ENCODE results near the gene SFMBT1.
A peak's percentile ranks its signal among the peaks of the same experiment; 100 is the strongest.

SFMBT1 gene

GRCh38 chr3:53045518-53046170 lies at the start of gene SFMBT1:
Gene SFMBT1 (minus strand): TSS chr3:53046073. CDS start chr3:52969128, 76,945 bp downstream.
- peak; percentile 59 to 61 for ATAC-seq

- no peak for ATAC-seq
Measured at GRCh38 chr3:53092942-53093341, 47.1 kb upstream of the SFMBT1 start.

GRCh38 chr3:53092216-53092615 lies 46.3 kb upstream of the SFMBT1 start:
- ATAC-seq, result no peak

GRCh38 chr3:53091011-53091410 lies 45.1 kb upstream of the SFMBT1 start:
- ATAC-seq, result no peak

- no peak for ATAC-seq
Measured at GRCh38 chr3:53089511-53089910, 43.6 kb upstream of the SFMBT1 start.

GRCh38 chr3:53085476-53085875 lies 39.6 kb upstream of the SFMBT1 start:
- ATAC-seq, result no peak

GRCh38 chr3:53084310-53085001 lies 38.6 kb upstream of the SFMBT1 start:
- peak in 1 of 2 donors; percentile 36 for ATAC-seq

GRCh38 chr3:53083949-53084309 lies 38.1 kb upstream of the SFMBT1 start:
- ATAC-seq, result no peak

- ATAC-seq, result no peak
Measured at GRCh38 chr3:53083521-53083920, 37.6 kb upstream of the SFMBT1 start.

GRCh38 chr3:53082736-53083135 lies 36.9 kb upstream of the SFMBT1 start:
- no peak for ATAC-seq

GRCh38 chr3:53081318-53081717 lies 35.4 kb upstream of the SFMBT1 start:
- ATAC-seq, result no peak

GRCh38 chr3:53080612-53081205 lies 34.8 kb upstream of the SFMBT1 start:
- ATAC-seq, result no peak

- no peak for ATAC-seq
Measured at GRCh38 chr3:53079791-53080555, 34.1 kb upstream of the SFMBT1 start.

- no peak for ATAC-seq
Measured at GRCh38 chr3:53079147-53079546, 33.3 kb upstream of the SFMBT1 start.

GRCh38 chr3:53078656-53079055 lies 32.8 kb upstream of the SFMBT1 start:
- ATAC-seq, result no peak

- ATAC-seq, result no peak
Measured at GRCh38 chr3:53077476-53078220, 31.8 kb upstream of the SFMBT1 start.

- no peak for ATAC-seq
Measured at GRCh38 chr3:53075743-53076140, 29.9 kb upstream of the SFMBT1 start.

GRCh38 chr3:53074761-53075742 lies 29.2 kb upstream of the SFMBT1 start:
- no peak for ATAC-seq

- no peak for ATAC-seq
Measured at GRCh38 chr3:53074366-53074696, 28.5 kb upstream of the SFMBT1 start.

GRCh38 chr3:53073553-53074365 lies 27.9 kb upstream of the SFMBT1 start:
- no peak for ATAC-seq
